Measurements from ENCODE around the gene ACTN1.
"Not testable (repeated sequence)": the region's sequence is repeated elsewhere in the genome, so short reads cannot be mapped to it uniquely, and the experiment has no call there.

Gene ACTN1

GRCh38 chr14:68862954-68863594, 116.0 kb downstream of the ACTN1 start:
- peak; percentile 58 for DNase-seq (ENCODE audit: low read depth)

- no peak for DNase-seq (ENCODE audit: low read depth)
Measured at GRCh38 chr14:68860771-68861170, 118.3 kb downstream of the ACTN1 start.

GRCh38 chr14:68857516-68858070, 121.5 kb downstream of the ACTN1 start:
- DNase-seq (ENCODE audit: low read depth): no peak

- DNase-seq (ENCODE audit: low read depth): no peak
Measured at GRCh38 chr14:68856572-68856971, 122.5 kb downstream of the ACTN1 start.

GRCh38 chr14:68854421-68854820, 124.7 kb downstream of the ACTN1 start:
- DNase-seq (ENCODE audit: low read depth): no peak

GRCh38 chr14:68853749-68854148, 125.4 kb downstream of the ACTN1 start:
- DNase-seq (ENCODE audit: low read depth): no peak

- not testable (repeated sequence) for DNase-seq (ENCODE audit: low read depth)
Measured at GRCh38 chr14:68852493-68852892, 126.6 kb downstream of the ACTN1 start.

GRCh38 chr14:68851078-68851477, 128.0 kb downstream of the ACTN1 start:
- DNase-seq (ENCODE audit: low read depth): no peak

- DNase-seq (ENCODE audit: low read depth): no peak
Measured at GRCh38 chr14:68849416-68849815, 129.7 kb downstream of the ACTN1 start.

- DNase-seq (ENCODE audit: low read depth): no peak
Measured at GRCh38 chr14:68848253-68848652, 130.8 kb downstream of the ACTN1 start.

GRCh38 chr14:68847640-68848039, 131.5 kb downstream of the ACTN1 start:
- not testable (repeated sequence) for DNase-seq (ENCODE audit: low read depth)

- DNase-seq (ENCODE audit: low read depth): no peak
Measured at GRCh38 chr14:68846466-68846865, 132.6 kb downstream of the ACTN1 start.

- no peak for DNase-seq (ENCODE audit: low read depth)
Measured at GRCh38 chr14:68844210-68844545, 134.9 kb downstream of the ACTN1 start.

- DNase-seq (ENCODE audit: low read depth): peak; percentile 67
Measured at GRCh38 chr14:68843471-68844209, 135.5 kb downstream of the ACTN1 start.

GRCh38 chr14:68842298-68842697, 136.8 kb downstream of the ACTN1 start:
- no peak for DNase-seq (ENCODE audit: low read depth)

- DNase-seq (ENCODE audit: low read depth): no peak
Measured at GRCh38 chr14:68841016-68841809, 137.9 kb downstream of the ACTN1 start.

- no peak for DNase-seq (ENCODE audit: low read depth)
Measured at GRCh38 chr14:68840454-68840853, 138.6 kb downstream of the ACTN1 start.

GRCh38 chr14:68836082-68836481, 143.0 kb downstream of the ACTN1 start:
- DNase-seq (ENCODE audit: low read depth): no peak

- DNase-seq (ENCODE audit: low read depth): no peak
Measured at GRCh38 chr14:68834816-68835215, 144.3 kb downstream of the ACTN1 start.

- DNase-seq (ENCODE audit: low read depth): no peak
Measured at GRCh38 chr14:68828698-68829097, 150.4 kb downstream of the ACTN1 start.

- DNase-seq (ENCODE audit: low read depth): no peak
Measured at GRCh38 chr14:68825729-68826128, 153.4 kb downstream of the ACTN1 start.

GRCh38 chr14:68824517-68825347, 154.4 kb downstream of the ACTN1 start:
- no peak for DNase-seq (ENCODE audit: low read depth)

Data from activated T-cell treated with anti-CD3 and anti-CD28 coated beads for 1 hour (primary cell).